Smooth muscle cell (in vitro differentiated cells): Measurements from ENCODE around the gene NCOA7. TPM values are rescaled to one million over a fixed set of nuclear protein-coding genes. Genes with fewer than 3 reads are reported as not detected.

Experiments used
- DNase-seq: peaks from one replicate; lab custom pipeline; 2025; ENCODE audit not compliant: unreplicated experiment; lab: John Stamatoyannopoulos, UW
- H2AFZ ChIP-seq: fragments of 200-600 bp; sonication (generic); 2 replicates; pipeline ENCODE4 v1.6.0; 2016; ENCODE audit warnings: antibody characterized with exemption, low read depth, mild to moderate bottlenecking
- H3F3A ChIP-seq: fragments of 200-600 bp; sonication (generic); 2 replicates; pipeline ENCODE4 v1.6.0; 2017; ENCODE audit warnings: antibody characterized with exemption, low read depth
- H3K27ac ChIP-seq: fragments of 200-600 bp; sonication (generic); 2 replicates; pipeline ENCODE4 v1.5.1; 2016; ENCODE audit warnings: low read depth, mild to moderate bottlenecking
- H3K27me3 ChIP-seq: fragments of 200-600 bp; sonication (generic); 2 replicates; pipeline ENCODE4 v1.6.1; 2016; ENCODE audit warnings: low read depth, mild to moderate bottlenecking
- H3K36me3 ChIP-seq: fragments of 200-600 bp; sonication (generic); 2 replicates; pipeline ENCODE4 v1.5.1; 2016; ENCODE audit warnings: low read depth
- H3K4me1 ChIP-seq: fragments of 200-600 bp; sonication (generic); 2 replicates; pipeline ENCODE4 v1.5.1; 2016; ENCODE audit warnings: low read depth
- H3K4me2 ChIP-seq: fragments of 200-600 bp; sonication (generic); 2 replicates; pipeline ENCODE4 v1.6.0; 2016; ENCODE audit warnings: mild to moderate bottlenecking
- H3K4me3 ChIP-seq: fragments of 200-600 bp; sonication (generic); 2 replicates; pipeline ENCODE4 v1.5.1; 2016; ENCODE audit warnings: mild to moderate bottlenecking
- H3K79me2 ChIP-seq: fragments of 200-600 bp; sonication (generic); 2 replicates; pipeline ENCODE4 v1.6.0; 2016; ENCODE audit warnings: low read depth, mild to moderate bottlenecking
- H3K9ac ChIP-seq: fragments of 200-600 bp; sonication (generic); 2 replicates; pipeline ENCODE4 v1.6.0; 2016; ENCODE audit warnings: low read depth
- H3K9me3 ChIP-seq: fragments of 200-600 bp; sonication (generic); replicated peaks from 2 replicates; pipeline ENCODE4 v1.5.1; 2016; ENCODE audit warnings: low read depth
- H4K20me1 ChIP-seq: fragments of 200-600 bp; sonication (generic); 2 replicates; pipeline ENCODE4 v1.6.0; 2016; ENCODE audit warnings: low read depth
- WGBS: methylation state at CpG from one replicate; pipeline ENCODE4 v1.1.7; 2016; ENCODE audit warnings: low lambda C conversion rate; 5-methylcytosine and 5-hydroxymethylcytosine counted together
- polyA plus RNA-seq: library from polyadenylated mRNA; unstranded; fragments of >200 nt; fragmentation: Nextera tagmentation; extraction: Ambion mirVana; gene quantifications from 2 replicates; pipeline ENCODE4 v1.2.1, GENCODE V29; 2016
- total RNA-seq: library from RNA; depleted of rRNA; stranded (reverse); fragments of >200 nt; gene quantifications from 2 replicates; pipeline ENCODE4 v1.2.3, GENCODE V29; 2014
- TF ChIP-seq, protein P1 (sequence below): fragments of 200-600 bp; sonication (generic); IDR thresholded peaks from 2 replicates; pipeline ENCODE4 v1.5.1; 2017; ENCODE audit warnings: borderline replicate concordance, mild to moderate bottlenecking, antibody characterized with exemption; ENCODE audit not compliant: insufficient read depth, poor library complexity, severe bottlenecking

The NCOA7 gene
- total and polyA plus RNA-seq, 2 experiments from 2014 or later = 38.1 to 44.0 TPM

DNA sequence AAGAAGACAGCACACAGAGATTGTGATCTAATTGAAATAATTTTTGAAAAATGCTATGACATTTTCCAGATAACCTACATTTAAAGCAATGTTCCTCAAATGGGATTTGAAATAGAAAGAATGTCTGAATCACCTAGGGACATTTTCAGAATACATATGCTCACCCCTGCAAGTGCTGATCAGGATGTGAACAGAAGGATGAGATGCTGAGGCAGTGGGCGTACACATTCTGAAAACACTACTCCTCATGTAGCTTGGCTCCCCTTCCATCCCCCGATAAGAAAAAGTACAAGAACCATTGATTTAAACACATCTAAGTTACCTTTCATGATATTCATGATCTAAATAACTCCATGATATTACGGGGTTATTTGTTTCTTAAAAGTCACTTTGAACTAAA, 136.0 kb downstream of the NCOA7 start:
- 95% methylated on average over 3 of the region's 3 CpGs for WGBS

DNA sequence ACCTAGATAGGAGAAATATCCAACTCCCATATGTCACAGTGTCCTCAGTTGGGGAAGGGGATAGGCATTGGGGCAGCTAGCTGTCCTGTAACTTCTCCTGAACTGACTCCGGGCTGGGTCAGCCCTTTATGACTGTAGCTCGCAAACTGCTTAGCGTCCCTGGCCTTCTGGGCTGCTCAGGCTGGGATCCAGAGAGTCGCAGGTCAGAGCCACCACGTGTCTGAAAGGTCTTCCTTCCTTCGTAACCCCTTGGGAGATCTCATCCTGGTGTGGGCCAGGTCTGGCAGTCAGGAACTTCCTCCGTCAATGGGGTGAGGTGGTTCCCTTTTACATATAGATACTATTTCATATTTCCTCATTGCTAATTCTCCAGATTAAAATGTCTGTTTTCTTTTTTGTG, 137.0 kb downstream of the NCOA7 start:
- H3K27me3 ChIP-seq = no peaks in the 10 kb centered on the region
- H3K36me3 ChIP-seq = peaks cover 16% of the 10 kb centered on the region
- no peak overlapping the region for H3K9ac ChIP-seq
- no peaks in the 10 kb centered on the region for H3K4me1 ChIP-seq
- H3K27ac ChIP-seq = no peak overlapping the region
- TF ChIP-seq, protein P1, sequence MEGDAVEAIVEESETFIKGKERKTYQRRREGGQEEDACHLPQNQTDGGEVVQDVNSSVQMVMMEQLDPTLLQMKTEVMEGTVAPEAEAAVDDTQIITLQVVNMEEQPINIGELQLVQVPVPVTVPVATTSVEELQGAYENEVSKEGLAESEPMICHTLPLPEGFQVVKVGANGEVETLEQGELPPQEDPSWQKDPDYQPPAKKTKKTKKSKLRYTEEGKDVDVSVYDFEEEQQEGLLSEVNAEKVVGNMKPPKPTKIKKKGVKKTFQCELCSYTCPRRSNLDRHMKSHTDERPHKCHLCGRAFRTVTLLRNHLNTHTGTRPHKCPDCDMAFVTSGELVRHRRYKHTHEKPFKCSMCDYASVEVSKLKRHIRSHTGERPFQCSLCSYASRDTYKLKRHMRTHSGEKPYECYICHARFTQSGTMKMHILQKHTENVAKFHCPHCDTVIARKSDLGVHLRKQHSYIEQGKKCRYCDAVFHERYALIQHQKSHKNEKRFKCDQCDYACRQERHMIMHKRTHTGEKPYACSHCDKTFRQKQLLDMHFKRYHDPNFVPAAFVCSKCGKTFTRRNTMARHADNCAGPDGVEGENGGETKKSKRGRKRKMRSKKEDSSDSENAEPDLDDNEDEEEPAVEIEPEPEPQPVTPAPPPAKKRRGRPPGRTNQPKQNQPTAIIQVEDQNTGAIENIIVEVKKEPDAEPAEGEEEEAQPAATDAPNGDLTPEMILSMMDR = no peak
- 87% methylated on average over 7 of the region's 7 CpGs for WGBS
- no peak overlapping the region for H2AFZ ChIP-seq
- no peak overlapping the region for H3K4me2 ChIP-seq
- no peak overlapping the region for H3K4me3 ChIP-seq
- no peaks in the 10 kb centered on the region for H4K20me1 ChIP-seq
- no peaks in the 10 kb centered on the region for H3K9me3 ChIP-seq
- H3F3A ChIP-seq = no peaks in the 10 kb centered on the region
- no peaks in the 10 kb centered on the region for H3K79me2 ChIP-seq
- DNase-seq = no peak

More for the DNA sequence above, 136.0 kb downstream of the NCOA7 start:
- no peak overlapping the region for H3K27ac ChIP-seq
- H3K36me3 ChIP-seq = peaks cover 17% of the 10 kb centered on the region
- H3K9me3 ChIP-seq = no peaks in the 10 kb centered on the region
- H3K27me3 ChIP-seq = no peaks in the 10 kb centered on the region
- no peak overlapping the region for H3K9ac ChIP-seq
- no peaks in the 10 kb centered on the region for H3K79me2 ChIP-seq
- no peaks in the 10 kb centered on the region for H4K20me1 ChIP-seq
- no peak overlapping the region for H3K4me2 ChIP-seq
- H3K4me1 ChIP-seq = no peaks in the 10 kb centered on the region
- no peak for DNase-seq
- no peak overlapping the region for H2AFZ ChIP-seq
- H3K4me3 ChIP-seq = no peak overlapping the region
- TF ChIP-seq, protein P1 = no peak
- H3F3A ChIP-seq = no peaks in the 10 kb centered on the region

DNA sequence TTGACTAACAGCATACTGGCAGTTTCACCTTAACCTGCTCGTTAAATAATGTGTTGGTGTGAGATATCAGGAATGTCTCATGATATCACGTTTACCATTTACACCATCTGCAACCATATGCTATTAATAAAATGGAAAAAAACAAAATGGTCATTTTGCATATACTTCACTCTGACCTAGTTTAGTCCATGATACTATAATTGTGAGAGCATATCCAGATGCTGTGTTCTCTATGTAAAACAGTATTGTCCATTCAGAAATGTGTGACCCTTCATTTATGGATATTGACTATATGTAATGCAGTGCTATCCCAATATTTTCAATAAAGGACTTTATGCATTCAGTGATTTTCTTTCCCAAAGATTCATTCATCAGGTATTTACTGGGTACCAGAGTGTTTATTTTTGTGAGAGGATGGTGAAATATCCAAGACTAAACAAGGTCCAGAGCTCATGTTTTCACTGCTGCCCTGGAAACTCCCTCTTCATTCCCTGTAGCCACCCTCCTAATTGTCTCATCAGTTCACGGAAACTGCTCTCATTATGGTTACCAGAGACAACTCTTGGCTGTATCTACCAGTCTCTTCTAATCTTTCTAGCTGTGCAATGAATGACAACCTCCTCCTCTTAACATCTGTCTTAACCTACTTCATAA, 140.1 kb downstream of the NCOA7 start:
- no peak overlapping the region for H2AFZ ChIP-seq
- no peaks in the 10 kb centered on the region for H3K4me1 ChIP-seq
- WGBS = 75% methylated on average over 3 of the region's 3 CpGs
- TF ChIP-seq, protein P1 = no peak
- no peaks in the 10 kb centered on the region for H3K79me2 ChIP-seq
- H3K4me2 ChIP-seq = no peak overlapping the region
- DNase-seq = no peak
- no peak overlapping the region for H3K4me3 ChIP-seq
- H3K36me3 ChIP-seq = peaks cover 9% of the 10 kb centered on the region
- H4K20me1 ChIP-seq = no peaks in the 10 kb centered on the region
- peak overlapping the region; percentile 61 for H3K27ac ChIP-seq
- no peaks in the 10 kb centered on the region for H3K9me3 ChIP-seq
- no peaks in the 10 kb centered on the region for H3F3A ChIP-seq
- H3K9ac ChIP-seq = no peak overlapping the region
- no peaks in the 10 kb centered on the region for H3K27me3 ChIP-seq
